ENCODE data around the gene SH3RF2. TPM values are rescaled to one million over a fixed set of nuclear protein-coding genes. Genes with fewer than 3 reads are reported as not detected.

SH3RF2 gene
- total and polyA plus RNA-seq, 4 experiments from 2014 or later = not detected

- Histone ChIP-seq H3K27me3 (ENCODE audit: insufficient read depth, low read length) (no peaks in the 10 kb centered on the region), H3K27ac (ENCODE audit: low read depth, low read length) (no peak overlapping the region), H3K4me3 (ENCODE audit: low read length in 2 of 2) (no peak overlapping the region), H3K4me1 (ENCODE audit: insufficient read depth, low read length) (no peaks in the 10 kb centered on the region), H3K9me3 (ENCODE audit: control insufficient read depth in 1 of 2, low read length in 2 of 2) (no peaks in the 10 kb centered on the region), H3K36me3 (ENCODE audit: insufficient read depth, low read length) (no peaks in the 10 kb centered on the region)
- CTCF ChIA-PET (ENCODE audit: partially characterized antibody) = no interaction called here
- H3K4me3 Mint-ChIP-seq = no peak overlapping the region
- H3K27ac Mint-ChIP-seq = no peak overlapping the region
- no peaks in the 10 kb centered on the region for H3K27me3 Mint-ChIP-seq
- no peaks in the 10 kb centered on the region for H3K4me1 Mint-ChIP-seq
- no peaks in the 10 kb centered on the region for H3K9me3 Mint-ChIP-seq
- POLR2A ChIA-PET (ENCODE audit: partially characterized antibody) = no interaction called here
- no peaks in the 10 kb centered on the region for H3K36me3 Mint-ChIP-seq
- intact Hi-C loops (cut with micrococcal nuclease) = no loop called here
- DNase-seq = no peak
These were observed 43.2 kb downstream of the SH3RF2 start for GRCh38 chr5:145979270-145980223.

- Histone ChIP-seq H3K4me3 (ENCODE audit: low read length in 2 of 2) (no peak overlapping the region), H3K36me3 (ENCODE audit: insufficient read depth, low read length) (no peaks in the 10 kb centered on the region), H3K27ac (ENCODE audit: low read depth, low read length) (no peak overlapping the region), H3K27me3 (ENCODE audit: insufficient read depth, low read length) (no peaks in the 10 kb centered on the region), H3K4me1 (ENCODE audit: insufficient read depth, low read length) (no peaks in the 10 kb centered on the region), H3K9me3 (ENCODE audit: control insufficient read depth in 1 of 2, low read length in 2 of 2) (no peaks in the 10 kb centered on the region)
- no peak overlapping the region for H3K27ac Mint-ChIP-seq
- H3K4me1 Mint-ChIP-seq = no peaks in the 10 kb centered on the region
- no peak overlapping the region for H3K4me3 Mint-ChIP-seq
- no peaks in the 10 kb centered on the region for H3K27me3 Mint-ChIP-seq
- no peaks in the 10 kb centered on the region for H3K36me3 Mint-ChIP-seq
- DNase-seq = no peak
- H3K9me3 Mint-ChIP-seq = no peaks in the 10 kb centered on the region
- ChIA-PET CTCF (ENCODE audit: partially characterized antibody) (no interaction called here), POLR2A (ENCODE audit: partially characterized antibody) (no interaction called here)
- intact Hi-C loops (cut with micrococcal nuclease) = no loop called here
These were observed 43.9 kb downstream of the SH3RF2 start for GRCh38 chr5:145980259-145980658.

GRCh38 chr5:145980718-145981117 lies 44.3 kb downstream of the SH3RF2 start:
- H3K9me3 Mint-ChIP-seq = no peaks in the 10 kb centered on the region
- H3K27ac Mint-ChIP-seq = no peak overlapping the region
- H3K4me1 ChIP-seq (ENCODE audit: insufficient read depth, low read length) = no peaks in the 10 kb centered on the region
- no peak for DNase-seq
- H3K36me3 Mint-ChIP-seq = no peaks in the 10 kb centered on the region
- no peaks in the 10 kb centered on the region for H3K9me3 ChIP-seq (ENCODE audit: control insufficient read depth in 1 of 2, low read length in 2 of 2)
- ChIA-PET CTCF (ENCODE audit: partially characterized antibody) (no interaction called here), POLR2A (ENCODE audit: partially characterized antibody) (no interaction called here)
- no peaks in the 10 kb centered on the region for H3K27me3 ChIP-seq (ENCODE audit: insufficient read depth, low read length)
- intact Hi-C loops (cut with micrococcal nuclease) = no loop called here
- H3K4me1 Mint-ChIP-seq = no peaks in the 10 kb centered on the region
- no peak overlapping the region for H3K27ac ChIP-seq (ENCODE audit: low read depth, low read length)
- no peak overlapping the region for H3K4me3 Mint-ChIP-seq
- H3K36me3 ChIP-seq (ENCODE audit: insufficient read depth, low read length) = no peaks in the 10 kb centered on the region
- no peak overlapping the region for H3K4me3 ChIP-seq (ENCODE audit: low read length in 2 of 2)
- no peaks in the 10 kb centered on the region for H3K27me3 Mint-ChIP-seq

GRCh38 chr5:145981589-145982571 lies 45.5 kb downstream of the SH3RF2 start:
- H3K4me1 Mint-ChIP-seq = no peaks in the 10 kb centered on the region
- no peak overlapping the region for H3K4me3 Mint-ChIP-seq
- no peaks in the 10 kb centered on the region for H3K9me3 ChIP-seq (ENCODE audit: control insufficient read depth in 1 of 2, low read length in 2 of 2)
- H3K27me3 Mint-ChIP-seq = peaks cover 0 to 2% of the 10 kb centered on the region in 2 donors
- no peak for DNase-seq
- H3K27ac ChIP-seq (ENCODE audit: low read depth, low read length) = no peak overlapping the region
- H3K9me3 Mint-ChIP-seq = peaks cover 0 to 2% (median 0%) of the 10 kb centered on the region in 8 donors
- no peak overlapping the region for H3K27ac Mint-ChIP-seq
- H3K36me3 Mint-ChIP-seq = no peaks in the 10 kb centered on the region
- POLR2A ChIA-PET (ENCODE audit: partially characterized antibody) = no interaction called here
- no peaks in the 10 kb centered on the region for H3K4me1 ChIP-seq (ENCODE audit: insufficient read depth, low read length)
- CTCF ChIA-PET (ENCODE audit: partially characterized antibody) = no interaction called here
- H3K36me3 ChIP-seq (ENCODE audit: insufficient read depth, low read length) = no peaks in the 10 kb centered on the region
- H3K27me3 ChIP-seq (ENCODE audit: insufficient read depth, low read length) = no peaks in the 10 kb centered on the region
- H3K4me3 ChIP-seq (ENCODE audit: low read length in 2 of 2) = no peak overlapping the region
- intact Hi-C loops (cut with micrococcal nuclease) = no loop called here

- peaks cover 0 to 3% (median 0%) of the 10 kb centered on the region in 8 donors for H3K9me3 Mint-ChIP-seq
These were observed 46.4 kb downstream of the SH3RF2 start for GRCh38 chr5:145982572-145983318.

GRCh38 chr5:145983446-145983845 lies 47.1 kb downstream of the SH3RF2 start:
- ChIA-PET POLR2A (ENCODE audit: partially characterized antibody) (no interaction called here), CTCF (ENCODE audit: partially characterized antibody) (no interaction called here)
- Mint-ChIP-seq H3K27me3 (peaks cover 0 to 2% of the 10 kb centered on the region in 2 donors), H3K27ac (no peak overlapping the region), H3K36me3 (no peaks in the 10 kb centered on the region), H3K4me1 (no peaks in the 10 kb centered on the region), H3K4me3 (no peak overlapping the region), H3K9me3 (peaks cover 0 to 3% (median 0%) of the 10 kb centered on the region in 8 donors)
- Histone ChIP-seq H3K4me3 (ENCODE audit: low read length in 2 of 2) (no peak overlapping the region), H3K4me1 (ENCODE audit: insufficient read depth, low read length) (no peaks in the 10 kb centered on the region), H3K27ac (ENCODE audit: low read depth, low read length) (no peak overlapping the region), H3K27me3 (ENCODE audit: insufficient read depth, low read length) (no peaks in the 10 kb centered on the region), H3K9me3 (ENCODE audit: control insufficient read depth in 1 of 2, low read length in 2 of 2) (no peaks in the 10 kb centered on the region), H3K36me3 (ENCODE audit: insufficient read depth, low read length) (no peaks in the 10 kb centered on the region)
- intact Hi-C loops (cut with micrococcal nuclease) = no loop called here
- no peak for DNase-seq

More at GRCh38 chr5:145982572-145983318, 46.4 kb downstream of the SH3RF2 start:
- no peaks in the 10 kb centered on the region for H3K36me3 Mint-ChIP-seq
- Histone ChIP-seq H3K36me3 (ENCODE audit: insufficient read depth, low read length) (no peaks in the 10 kb centered on the region), H3K27me3 (ENCODE audit: insufficient read depth, low read length) (no peaks in the 10 kb centered on the region), H3K4me1 (ENCODE audit: insufficient read depth, low read length) (no peaks in the 10 kb centered on the region), H3K27ac (ENCODE audit: low read depth, low read length) (no peak overlapping the region), H3K9me3 (ENCODE audit: control insufficient read depth in 1 of 2, low read length in 2 of 2) (no peaks in the 10 kb centered on the region), H3K4me3 (ENCODE audit: low read length in 2 of 2) (no peak overlapping the region)
- H3K4me1 Mint-ChIP-seq = no peaks in the 10 kb centered on the region
- ChIA-PET CTCF (ENCODE audit: partially characterized antibody) (no interaction called here), POLR2A (ENCODE audit: partially characterized antibody) (no interaction called here)
- no peak for DNase-seq
- intact Hi-C loops (cut with micrococcal nuclease) = no loop called here
- peaks cover 0 to 2% of the 10 kb centered on the region in 2 donors for H3K27me3 Mint-ChIP-seq
- no peak overlapping the region for H3K27ac Mint-ChIP-seq
- H3K4me3 Mint-ChIP-seq = no peak overlapping the region

GRCh38 chr5:145984072-145984471 lies 47.7 kb downstream of the SH3RF2 start:
- ChIA-PET CTCF (ENCODE audit: partially characterized antibody) (no interaction called here), POLR2A (ENCODE audit: partially characterized antibody) (no interaction called here)
- Mint-ChIP-seq H3K4me3 (no peak overlapping the region), H3K9me3 (peaks cover 0 to 3% (median 0%) of the 10 kb centered on the region in 8 donors), H3K27me3 (peaks cover 0 to 2% of the 10 kb centered on the region in 2 donors), H3K4me1 (no peaks in the 10 kb centered on the region), H3K36me3 (no peaks in the 10 kb centered on the region), H3K27ac (no peak overlapping the region)
- intact Hi-C loops (cut with micrococcal nuclease) = no loop called here
- Histone ChIP-seq H3K4me1 (ENCODE audit: insufficient read depth, low read length) (no peaks in the 10 kb centered on the region), H3K9me3 (ENCODE audit: control insufficient read depth in 1 of 2, low read length in 2 of 2) (no peaks in the 10 kb centered on the region), H3K36me3 (ENCODE audit: insufficient read depth, low read length) (no peaks in the 10 kb centered on the region), H3K27ac (ENCODE audit: low read depth, low read length) (no peak overlapping the region), H3K4me3 (ENCODE audit: low read length in 2 of 2) (no peak overlapping the region), H3K27me3 (ENCODE audit: insufficient read depth, low read length) (no peaks in the 10 kb centered on the region)
- no peak for DNase-seq
